Stimulated activated naive B cell treated with anti-CD40 and anti-IgM and Interleukin-4, amounts not matched to agents 10 μg/mL and 1 μg/mL and 100 μg/mL, for 72 hours (primary cell): ENCODE data around the gene ELAC1.
A peak's percentile ranks its signal among the peaks of the same experiment; 100 is the strongest.
"Not testable (repeated sequence)": the region's sequence is repeated elsewhere in the genome, so short reads cannot be mapped to it uniquely, and the experiment has no call there.

Experiments
- ATAC-seq, 2 donors: fragments of 150-1000 bp; cut with Tn5 transposase; replicated peaks; 2 replicates each; pipeline ENCODE4 v1.10.0; 2021; ENCODE audit warnings: moderate library complexity in 1 of 2
- DNase-seq: peaks from one replicate; pipeline ENCODE4 v3.0.0; 2021
- H3K27ac Mint-ChIP-seq: one replicate; pipeline ENCODE4 v1.8.0; 2022; ENCODE audit warnings: mild to moderate bottlenecking, mixed read lengths
- H3K27me3 Mint-ChIP-seq, 2 donors: one replicate each; pipeline ENCODE4 v1.8.0; 2022; ENCODE audit warnings: mixed read lengths in 2 of 2
- H3K36me3 Mint-ChIP-seq, 2 donors: one replicate each; pipeline ENCODE4 v1.8.0; 2022; ENCODE audit warnings: mixed read lengths in 2 of 2, mild to moderate bottlenecking in 1 of 2
- H3K4me1 Mint-ChIP-seq, 2 donors: one replicate each; pipeline ENCODE4 v1.8.0; 2022; ENCODE audit warnings: mixed read lengths in 2 of 2, mild to moderate bottlenecking in 1 of 2
- H3K4me3 Mint-ChIP-seq, 2 donors: one replicate each; pipeline ENCODE4 v1.8.0; 2022; ENCODE audit warnings: mild to moderate bottlenecking in 2 of 2, mixed read lengths in 2 of 2, moderate library complexity in 1 of 2
- H3K9me3 Mint-ChIP-seq, 2 donors: one replicate each; pipeline ENCODE4 v1.8.0; 2022; ENCODE audit warnings: mixed read lengths in 2 of 2, mild to moderate bottlenecking in 1 of 2

ELAC1 gene

GRCh38 chr18:50949185-50949584, 18.7 kb upstream of the ELAC1 start:
- Mint-ChIP-seq H3K4me1 (peaks cover 0 to 3% of the 10 kb centered on the region in 2 donors), H3K27ac (no peak overlapping the region), H3K9me3 (no peaks in the 10 kb centered on the region), H3K36me3 (peaks cover 19 to 22% of the 10 kb centered on the region in 2 donors), H3K4me3 (no peak overlapping the region), H3K27me3 (no peaks in the 10 kb centered on the region)
- DNase-seq (no peak), ATAC-seq (no peak)

- peaks cover 9 to 16% of the 10 kb centered on the region in 2 donors for H3K36me3 Mint-ChIP-seq
- no peaks in the 10 kb centered on the region for H3K4me1 Mint-ChIP-seq
- no peaks in the 10 kb centered on the region for H3K9me3 Mint-ChIP-seq
- no peak overlapping the region for H3K4me3 Mint-ChIP-seq
- H3K27me3 Mint-ChIP-seq: no peaks in the 10 kb centered on the region
- DNase-seq: no peak
- H3K27ac Mint-ChIP-seq: no peak overlapping the region
- ATAC-seq: no peak
These were observed 17.2 kb upstream of the ELAC1 start for GRCh38 chr18:50950626-50951025.

- no peaks in the 10 kb centered on the region for H3K4me1 Mint-ChIP-seq
- H3K4me3 Mint-ChIP-seq: no peak overlapping the region
- H3K9me3 Mint-ChIP-seq: no peaks in the 10 kb centered on the region
- H3K27me3 Mint-ChIP-seq: no peaks in the 10 kb centered on the region
- DNase-seq (no peak), ATAC-seq (no peak)
- peaks cover 0 to 6% of the 10 kb centered on the region in 2 donors for H3K36me3 Mint-ChIP-seq
- H3K27ac Mint-ChIP-seq: no peak overlapping the region
These were observed 14.0 kb upstream of the ELAC1 start for GRCh38 chr18:50953822-50954221.

GRCh38 chr18:50955253-50955652, 12.6 kb upstream of the ELAC1 start:
- H3K27ac Mint-ChIP-seq: no peak overlapping the region
- no peak overlapping the region for H3K4me3 Mint-ChIP-seq
- DNase-seq: no peak
- H3K9me3 Mint-ChIP-seq: peaks cover 0 to 3% of the 10 kb centered on the region in 2 donors
- peaks cover 0 to 4% of the 10 kb centered on the region in 2 donors for H3K27me3 Mint-ChIP-seq
- ATAC-seq: no peak
- H3K36me3 Mint-ChIP-seq: peaks cover 0 to 3% of the 10 kb centered on the region in 2 donors
- H3K4me1 Mint-ChIP-seq: no peaks in the 10 kb centered on the region

- Mint-ChIP-seq H3K27ac (no peak overlapping the region), H3K9me3 (peaks cover 0 to 7% of the 10 kb centered on the region in 2 donors), H3K4me1 (no peaks in the 10 kb centered on the region), H3K36me3 (no peaks in the 10 kb centered on the region), H3K27me3 (peaks cover 0 to 4% of the 10 kb centered on the region in 2 donors), H3K4me3 (no peak overlapping the region)
- no peak for DNase-seq
- no peak for ATAC-seq
These were observed 11.7 kb upstream of the ELAC1 start for GRCh38 chr18:50956116-50956515.

GRCh38 chr18:50961974-50962373, 5.9 kb upstream of the ELAC1 start:
- no peak for ATAC-seq
- Mint-ChIP-seq H3K27me3 (peaks cover 4 to 8% of the 10 kb centered on the region in 2 donors), H3K4me1 (no peaks in the 10 kb centered on the region), H3K36me3 (peaks cover 0 to 14% of the 10 kb centered on the region in 2 donors), H3K4me3 (no peak overlapping the region), H3K27ac (no peak overlapping the region), H3K9me3 (peaks cover 16 to 30% of the 10 kb centered on the region in 2 donors)
- no peak for DNase-seq

- DNase-seq: no peak
- peak overlapping the region; percentile 75 to 94 for H3K4me3 Mint-ChIP-seq
- no peak for ATAC-seq
- peaks cover 2 to 5% of the 10 kb centered on the region in 2 donors for H3K36me3 Mint-ChIP-seq
- H3K4me1 Mint-ChIP-seq: peaks cover 19 to 25% of the 10 kb centered on the region in 2 donors
- no peak overlapping the region for H3K27ac Mint-ChIP-seq
- H3K27me3 Mint-ChIP-seq: peaks cover 0 to 4% of the 10 kb centered on the region in 2 donors
- no peaks in the 10 kb centered on the region for H3K9me3 Mint-ChIP-seq
These were observed 1.6 kb downstream of the ELAC1 start for GRCh38 chr18:50969448-50969847.

- peaks cover 0 to 2% of the 10 kb centered on the region in 2 donors for H3K27me3 Mint-ChIP-seq
- no peak overlapping the region for H3K27ac Mint-ChIP-seq
- H3K4me3 Mint-ChIP-seq: no peak overlapping the region
- H3K9me3 Mint-ChIP-seq: no peaks in the 10 kb centered on the region
- H3K36me3 Mint-ChIP-seq: peaks cover 8 to 10% of the 10 kb centered on the region in 2 donors
- H3K4me1 Mint-ChIP-seq: peaks cover 19 to 25% of the 10 kb centered on the region in 2 donors
- DNase-seq (no peak), ATAC-seq (no peak)
These were observed 2.2 kb downstream of the ELAC1 start for GRCh38 chr18:50970006-50970405.

GRCh38 chr18:50972404-50972803, 4.6 kb downstream of the ELAC1 start:
- not testable (repeated sequence) for DNase-seq, ATAC-seq, H3K9me3 Mint-ChIP-seq, H3K27ac Mint-ChIP-seq, H3K4me3 Mint-ChIP-seq, H3K27me3 Mint-ChIP-seq
- Mint-ChIP-seq H3K36me3 (peaks cover 30 to 34% of the 10 kb centered on the region in 2 donors), H3K4me1 (peaks cover 18 to 25% of the 10 kb centered on the region in 2 donors)

- Mint-ChIP-seq H3K36me3 (peaks cover 40 to 43% of the 10 kb centered on the region in 2 donors), H3K27me3 (no peaks in the 10 kb centered on the region), H3K9me3 (peaks cover 10 to 12% of the 10 kb centered on the region in 2 donors), H3K4me1 (peaks cover 16 to 25% of the 10 kb centered on the region in 2 donors), H3K4me3 (no peak overlapping the region), H3K27ac (no peak overlapping the region)
- ATAC-seq (peak; percentile 64 to 78), DNase-seq (no peak)
These were observed 5.7 kb downstream of the ELAC1 start for GRCh38 chr18:50973367-50974126.

GRCh38 chr18:50977037-50977760, 9.4 kb downstream of the ELAC1 start:
- peaks cover 10 to 14% of the 10 kb centered on the region in 2 donors for H3K9me3 Mint-ChIP-seq
- no peak overlapping the region for H3K4me3 Mint-ChIP-seq
- DNase-seq: no peak
- no peak for ATAC-seq
- H3K27ac Mint-ChIP-seq: no peak overlapping the region
- H3K27me3 Mint-ChIP-seq: no peaks in the 10 kb centered on the region
- peaks cover 45 to 58% of the 10 kb centered on the region in 2 donors for H3K36me3 Mint-ChIP-seq
- peaks cover 7 to 13% of the 10 kb centered on the region in 2 donors for H3K4me1 Mint-ChIP-seq

- Mint-ChIP-seq H3K27ac (no peak overlapping the region), H3K36me3 (peaks cover 33 to 49% of the 10 kb centered on the region in 2 donors), H3K9me3 (peaks cover 8 to 9% of the 10 kb centered on the region in 2 donors), H3K27me3 (no peaks in the 10 kb centered on the region), H3K4me3 (no peak overlapping the region), H3K4me1 (no peaks in the 10 kb centered on the region)
- ATAC-seq (no peak), DNase-seq (no peak)
These were observed 13.5 kb downstream of the ELAC1 start for GRCh38 chr18:50981381-50981780.

GRCh38 chr18:50982086-50982801, 14.4 kb downstream of the ELAC1 start:
- Mint-ChIP-seq H3K27ac (no peak overlapping the region), H3K27me3 (no peaks in the 10 kb centered on the region), H3K4me3 (no peak overlapping the region), H3K36me3 (peaks cover 30 to 46% of the 10 kb centered on the region in 2 donors), H3K9me3 (peaks cover 3 to 5% of the 10 kb centered on the region in 2 donors), H3K4me1 (peaks cover 0 to 3% of the 10 kb centered on the region in 2 donors)
- no peak for DNase-seq
- no peak for ATAC-seq

- H3K27ac Mint-ChIP-seq: no peak overlapping the region
- DNase-seq (no peak), ATAC-seq (no peak)
- H3K4me3 Mint-ChIP-seq: no peak overlapping the region
- H3K36me3 Mint-ChIP-seq: peaks cover 25 to 46% of the 10 kb centered on the region in 2 donors
- H3K4me1 Mint-ChIP-seq: peaks cover 0 to 3% of the 10 kb centered on the region in 2 donors
- no peaks in the 10 kb centered on the region for H3K27me3 Mint-ChIP-seq
- H3K9me3 Mint-ChIP-seq: peaks cover 3 to 5% of the 10 kb centered on the region in 2 donors
These were observed 15.0 kb downstream of the ELAC1 start for GRCh38 chr18:50982802-50983179.
